GM23338 (cell line): ENCODE measurements around the gene LRP10. TPM values are rescaled to one million over a fixed set of nuclear protein-coding genes. Genes with fewer than 3 reads are reported as not detected.

Source experiments
- ATAC-seq: fragments of 200-7000 bp; cut with Tn5 transposase; 3 replicates; pipeline ENCODE4 v1.9.1; 2020
- DNase-seq: peaks from one replicate; pipeline ENCODE4 v3.0.0-alpha.2; 2015; ENCODE audit warnings: low spot score
- H2AFZ ChIP-seq: fragments of 200-600 bp; sonication (generic); 2 replicates; pipeline ENCODE4 v1.8.0; 2016; ENCODE audit warnings: antibody characterized with exemption, mild to moderate bottlenecking, moderate library complexity
- H3F3A ChIP-seq: fragments of 200-600 bp; sonication (generic); replicated peaks from 2 replicates; pipeline ENCODE4 v1.8.0; 2017; ENCODE audit warnings: antibody characterized with exemption, mixed run types, low read depth
- H3K27ac ChIP-seq: fragments of 200-600 bp; sonication (generic); 2 replicates; pipeline ENCODE4 v1.6.1; 2016; ENCODE audit warnings: low read depth
- H3K27me3 ChIP-seq: fragments of 200-600 bp; sonication (generic); 2 replicates; pipeline ENCODE4 v1.8.0; 2016; ENCODE audit warnings: mild to moderate bottlenecking, mixed run types, moderate library complexity; ENCODE audit not compliant: insufficient read depth
- H3K36me3 ChIP-seq: fragments of 200-600 bp; sonication (generic); 2 replicates; pipeline ENCODE4 v1.8.0; 2016; ENCODE audit warnings: mild to moderate bottlenecking; ENCODE audit not compliant: insufficient read depth
- H3K4me1 ChIP-seq: fragments of 200-600 bp; sonication (generic); 2 replicates; pipeline ENCODE4 v1.8.0; 2016; ENCODE audit warnings: mild to moderate bottlenecking, moderate library complexity; ENCODE audit not compliant: insufficient read depth
- H3K4me2 ChIP-seq: fragments of 200-600 bp; sonication (generic); 2 replicates; pipeline ENCODE4 v1.7.1; 2017; ENCODE audit warnings: mixed run types
- H3K4me3 ChIP-seq: fragments of 200-600 bp; sonication (generic); 2 replicates; pipeline ENCODE4 v1.6.1; 2016; ENCODE audit warnings: mixed run types
- H3K79me2 ChIP-seq: fragments of 200-600 bp; sonication (generic); replicated peaks from 2 replicates; pipeline ENCODE4 v1.8.0; 2017; ENCODE audit warnings: mild to moderate bottlenecking; ENCODE audit not compliant: insufficient read depth
- H3K9me2 ChIP-seq: fragments of 200-600 bp; sonication (generic); 2 replicates; pipeline ENCODE4 v1.8.0; 2017; ENCODE audit not compliant: insufficient read depth
- H4K20me1 ChIP-seq: fragments of 200-600 bp; sonication (generic); replicated peaks from 2 replicates; pipeline ENCODE4 v1.8.0; 2017; ENCODE audit warnings: mild to moderate bottlenecking; ENCODE audit not compliant: insufficient read depth
- H3K27ac Mint-ChIP-seq: 2 replicates; pipeline ENCODE4 v1.8.0; 2020; ENCODE audit warnings: inconsistent platforms, mild to moderate bottlenecking, moderate library complexity, mixed read lengths
- H3K27me3 Mint-ChIP-seq: 3 replicates; pipeline ENCODE4 v1.8.0; 2022; ENCODE audit warnings: low read depth, mild to moderate bottlenecking, moderate library complexity, mixed read lengths, inconsistent platforms; ENCODE audit not compliant: insufficient read depth, poor library complexity
- H3K36me3 Mint-ChIP-seq: 3 replicates; pipeline ENCODE4 v1.8.0; 2021; ENCODE audit warnings: low read depth, mild to moderate bottlenecking, inconsistent platforms, moderate library complexity, mixed read lengths
- H3K4me1 Mint-ChIP-seq: 3 replicates; pipeline ENCODE4 v1.8.0; 2020; ENCODE audit warnings: mild to moderate bottlenecking, inconsistent platforms, mixed read lengths
- H3K4me3 Mint-ChIP-seq: 3 replicates; pipeline ENCODE4 v1.8.0; 2021; ENCODE audit warnings: moderate library complexity, mild to moderate bottlenecking, inconsistent platforms, mixed read lengths
- H3K9me3 Mint-ChIP-seq: 3 replicates; pipeline ENCODE4 v1.8.0; 2020; ENCODE audit warnings: moderate library complexity, mild to moderate bottlenecking, inconsistent platforms, mixed read lengths
- CREB1 ChIP-seq: fragments of 250-450 bp; sonication (Bioruptor Pico); IDR thresholded peaks from 2 replicates; pipeline ENCODE4 v1.5.0; 2020; ENCODE audit warnings: low read depth, mild to moderate bottlenecking, moderate library complexity
- CTCF ChIP-seq, 2 experiments: fragments of 200-600 bp in 1 of 2; sonication (generic) in 1 of 2; conservative IDR thresholded peaks; 2 replicates each; pipeline versions ENCODE4 v1.5.1 to v1.6.1; 2016 to 2017; ENCODE audit warnings: antibody characterized with exemption in 2 of 2, low read depth in 2 of 2, mild to moderate bottlenecking in 2 of 2, moderate library complexity in 1 of 2
- ETS1 ChIP-seq: IDR thresholded peaks from 2 replicates; pipeline ENCODE4 v1.6.1; 2016; ENCODE audit warnings: antibody characterized with exemption
- EZH2 ChIP-seq: fragments of 200-600 bp; sonication (generic); IDR thresholded peaks from one replicate; pipeline ENCODE4 v1.8.0; 2017; ENCODE audit warnings: antibody characterized with exemption, mild to moderate bottlenecking, low read depth; ENCODE audit not compliant: unreplicated experiment
- EZH2phosphoT487 ChIP-seq: fragments of 200-600 bp; sonication (generic); IDR thresholded peaks from one replicate; pipeline ENCODE4 v1.8.1; 2018; ENCODE audit warnings: antibody characterized with exemption; ENCODE audit not compliant: unreplicated experiment
- JUNB ChIP-seq: IDR thresholded peaks from one replicate; pipeline ENCODE4 v1.6.1; 2016; ENCODE audit warnings: antibody characterized with exemption; ENCODE audit not compliant: unreplicated experiment
- NANOG ChIP-seq: IDR thresholded peaks from 2 replicates; pipeline ENCODE4 v1.6.1; 2016; ENCODE audit warnings: antibody characterized with exemption, borderline replicate concordance
- POLR2AphosphoS5 ChIP-seq: IDR thresholded peaks from 2 replicates; pipeline ENCODE4 v1.6.1; 2016; ENCODE audit warnings: antibody characterized with exemption, low read depth
- STAT1 ChIP-seq: IDR thresholded peaks from one replicate; pipeline ENCODE4 v1.6.1; 2016; ENCODE audit warnings: antibody characterized with exemption; ENCODE audit not compliant: unreplicated experiment
- ZNF114 ChIP-seq: fragments of 250-450 bp; sonication (Bioruptor Pico); IDR thresholded peaks from 2 replicates; pipeline ENCODE4 v1.5.0; 2020; ENCODE audit warnings: mild to moderate bottlenecking, moderate library complexity
- ZNF331 ChIP-seq: fragments of 250-450 bp; sonication (Bioruptor Pico); IDR thresholded peaks from 2 replicates; pipeline ENCODE4 v1.5.0; 2020; ENCODE audit warnings: low read depth, mild to moderate bottlenecking, moderate library complexity
- ZNF462 ChIP-seq: fragments of 250-450 bp; sonication (Bioruptor Pico); IDR thresholded peaks from 2 replicates; pipeline ENCODE4 v1.5.0; 2020; ENCODE audit warnings: mild to moderate bottlenecking, moderate library complexity
- polyA plus RNA-seq: library from polyadenylated mRNA; unstranded; fragments of >200 nt; fragmentation: Nextera tagmentation; extraction: Ambion mirVana; gene quantifications from 2 replicates; pipeline ENCODE4 v1.2.1, GENCODE V29; 2016
- total RNA-seq: library from RNA; depleted of rRNA; stranded (reverse); fragments of >200 nt; shearing (Covaris generic); gene quantifications from 2 replicates; pipeline ENCODE4 v1.2.3, GENCODE V29; 2014
- TF ChIP-seq, protein P1 (sequence below): IDR thresholded peaks from one replicate; pipeline ENCODE4 v1.6.1; 2018; ENCODE audit warnings: antibody characterized with exemption; ENCODE audit not compliant: unreplicated experiment

LRP10 gene
- total and polyA plus RNA-seq, 2 experiments from 2014 or later = 6.4 to 18.1 TPM

DNA sequence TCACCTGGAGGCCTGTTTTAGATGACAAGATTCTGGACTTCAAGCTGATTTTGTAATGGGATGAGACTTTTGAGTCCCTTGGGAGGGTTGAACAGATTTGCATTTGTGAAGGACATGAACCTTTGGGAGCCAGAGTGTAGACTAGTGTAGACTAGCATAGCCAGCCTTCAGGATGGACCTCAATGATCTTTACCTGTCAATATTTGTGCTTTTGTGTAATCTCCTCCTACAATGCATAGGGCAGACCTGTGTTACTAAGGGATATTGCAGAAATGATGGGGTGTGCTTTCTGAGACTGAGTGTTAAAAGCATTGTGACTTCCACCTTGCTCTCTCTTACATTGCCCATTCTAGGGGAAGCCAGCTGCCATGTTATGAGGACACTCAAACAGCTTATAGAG is 9.9 kb upstream of the LRP10 start:
- ATAC-seq = no peak
- H3K27me3 Mint-ChIP-seq = no peaks in the 10 kb centered on the region
- no peak overlapping the region for H3K27ac Mint-ChIP-seq
- Histone ChIP-seq H3F3A (no peaks in the 10 kb centered on the region), H3K9me2 (no peaks in the 10 kb centered on the region), H2AFZ (peak overlapping the region; percentile 66; the same call in 1 of the 2 replicates), H3K27ac (no peak overlapping the region), H3K4me1 (no peaks in the 10 kb centered on the region), H3K27me3 (no peaks in the 10 kb centered on the region), H3K36me3 (no peaks in the 10 kb centered on the region), H3K79me2 (no peaks in the 10 kb centered on the region), H4K20me1 (no peaks in the 10 kb centered on the region), H3K4me2 (no peak overlapping the region), H3K4me3 (no peak overlapping the region)
- H3K36me3 Mint-ChIP-seq = no peaks in the 10 kb centered on the region; the same call in 2 of the 3 replicates
- H3K9me3 Mint-ChIP-seq = no peaks in the 10 kb centered on the region; the same call in 2 of the 3 replicates
- no peak for DNase-seq
- no peak for TF ChIP-seq JUNB
- no peak for TF ChIP-seq CTCF (conservative IDR thresholded peaks at IDR 0.05; ENCODE audit: low read depth in 2 of 2)
- TF ChIP-seq POLR2AphosphoS5 = no peak
- TF ChIP-seq, protein P1, sequence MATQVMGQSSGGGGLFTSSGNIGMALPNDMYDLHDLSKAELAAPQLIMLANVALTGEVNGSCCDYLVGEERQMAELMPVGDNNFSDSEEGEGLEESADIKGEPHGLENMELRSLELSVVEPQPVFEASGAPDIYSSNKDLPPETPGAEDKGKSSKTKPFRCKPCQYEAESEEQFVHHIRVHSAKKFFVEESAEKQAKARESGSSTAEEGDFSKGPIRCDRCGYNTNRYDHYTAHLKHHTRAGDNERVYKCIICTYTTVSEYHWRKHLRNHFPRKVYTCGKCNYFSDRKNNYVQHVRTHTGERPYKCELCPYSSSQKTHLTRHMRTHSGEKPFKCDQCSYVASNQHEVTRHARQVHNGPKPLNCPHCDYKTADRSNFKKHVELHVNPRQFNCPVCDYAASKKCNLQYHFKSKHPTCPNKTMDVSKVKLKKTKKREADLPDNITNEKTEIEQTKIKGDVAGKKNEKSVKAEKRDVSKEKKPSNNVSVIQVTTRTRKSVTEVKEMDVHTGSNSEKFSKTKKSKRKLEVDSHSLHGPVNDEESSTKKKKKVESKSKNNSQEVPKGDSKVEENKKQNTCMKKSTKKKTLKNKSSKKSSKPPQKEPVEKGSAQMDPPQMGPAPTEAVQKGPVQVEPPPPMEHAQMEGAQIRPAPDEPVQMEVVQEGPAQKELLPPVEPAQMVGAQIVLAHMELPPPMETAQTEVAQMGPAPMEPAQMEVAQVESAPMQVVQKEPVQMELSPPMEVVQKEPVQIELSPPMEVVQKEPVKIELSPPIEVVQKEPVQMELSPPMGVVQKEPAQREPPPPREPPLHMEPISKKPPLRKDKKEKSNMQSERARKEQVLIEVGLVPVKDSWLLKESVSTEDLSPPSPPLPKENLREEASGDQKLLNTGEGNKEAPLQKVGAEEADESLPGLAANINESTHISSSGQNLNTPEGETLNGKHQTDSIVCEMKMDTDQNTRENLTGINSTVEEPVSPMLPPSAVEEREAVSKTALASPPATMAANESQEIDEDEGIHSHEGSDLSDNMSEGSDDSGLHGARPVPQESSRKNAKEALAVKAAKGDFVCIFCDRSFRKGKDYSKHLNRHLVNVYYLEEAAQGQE = no peak
- no peak for TF ChIP-seq STAT1
- no peak for TF ChIP-seq ZNF331 (CRISPR knock-in tag)
- no peak for TF ChIP-seq CREB1 (CRISPR knock-in tag)
- TF ChIP-seq EZH2phosphoT487 = no peak
- no peak for TF ChIP-seq ZNF462 (CRISPR knock-in tag)
- TF ChIP-seq NANOG = no peak
- no peak for TF ChIP-seq ETS1
- TF ChIP-seq ZNF114 (CRISPR knock-in tag) = no peak
- TF ChIP-seq EZH2 = no peak
- H3K4me3 Mint-ChIP-seq = no peak overlapping the region
- H3K4me1 Mint-ChIP-seq = no peaks in the 10 kb centered on the region
